Osteoblast (primary cell): ENCODE data around the gene ILDR1. TPM values are rescaled to one million over a fixed set of nuclear protein-coding genes. Genes with fewer than 3 reads are reported as not detected.

Experiments used
- DNase-seq: peaks from one replicate; pipeline ENCODE4 v3.0.0; 2011; ENCODE audit warnings: low spot score, mixed read lengths; ENCODE audit not compliant: insufficient read length; ENCODE audit errors: missing footprints
- H2AFZ ChIP-seq: 2 replicates; pipeline ENCODE4 v1.6.0; 2011; ENCODE audit warnings: mild to moderate bottlenecking, low read length
- H3K27ac ChIP-seq: 2 replicates; pipeline ENCODE4 v1.5.1; 2011; ENCODE audit warnings: mild to moderate bottlenecking, low read depth, low read length, moderate library complexity
- H3K27me3 ChIP-seq: 2 replicates; pipeline ENCODE4 v1.6.0; 2012; ENCODE audit warnings: mild to moderate bottlenecking, control low read depth, inconsistent platforms, low read length, moderate library complexity; ENCODE audit not compliant: insufficient read depth
- H3K36me3 ChIP-seq: 2 replicates; pipeline ENCODE4 v1.5.1; 2011; ENCODE audit warnings: mild to moderate bottlenecking, low read length, control low read depth, moderate library complexity; ENCODE audit not compliant: insufficient read depth
- H3K4me1 ChIP-seq: 2 replicates; pipeline ENCODE4 v1.5.1; 2011; ENCODE audit warnings: mild to moderate bottlenecking, low read length, control low read depth, moderate library complexity; ENCODE audit not compliant: insufficient read depth
- H3K4me2 ChIP-seq: 2 replicates; pipeline ENCODE4 v1.6.0; 2011; ENCODE audit warnings: mild to moderate bottlenecking, low read length; ENCODE audit not compliant: insufficient read depth
- H3K4me3 ChIP-seq: fragments of 200-600 bp; sonication (generic); 3 replicates; pipeline ENCODE4 v1.5.1; 2012; ENCODE audit warnings: mild to moderate bottlenecking, low read length, inconsistent platforms; ENCODE audit not compliant: insufficient read depth
- H3K79me2 ChIP-seq: 2 replicates; pipeline ENCODE4 v1.6.0; 2012; ENCODE audit warnings: mild to moderate bottlenecking, low read length, control low read depth, inconsistent platforms; ENCODE audit not compliant: insufficient read depth
- H3K9me3 ChIP-seq: 2 replicates; pipeline ENCODE4 v1.5.1; 2011; ENCODE audit warnings: low read depth, low read length, control low read depth
- H4K20me1 ChIP-seq: 2 replicates; pipeline ENCODE4 v1.6.0; 2012; ENCODE audit warnings: mild to moderate bottlenecking, low read length, control low read depth; ENCODE audit not compliant: insufficient read depth
- total RNA-seq: library from RNA; depleted of rRNA; stranded (reverse); fragments of >200 nt; gene quantifications from 2 replicates; pipeline ENCODE4 v1.2.3, GENCODE V29; 2012
- TF ChIP-seq, protein P1 (sequence below): IDR thresholded peaks from 2 replicates; pipeline ENCODE4 v1.5.1; 2011; ENCODE audit warnings: mild to moderate bottlenecking, low read depth, low read length, moderate library complexity; ENCODE audit errors: extremely low read depth

ILDR1 gene
- total RNA-seq, 1 donor = not detected

DNA sequence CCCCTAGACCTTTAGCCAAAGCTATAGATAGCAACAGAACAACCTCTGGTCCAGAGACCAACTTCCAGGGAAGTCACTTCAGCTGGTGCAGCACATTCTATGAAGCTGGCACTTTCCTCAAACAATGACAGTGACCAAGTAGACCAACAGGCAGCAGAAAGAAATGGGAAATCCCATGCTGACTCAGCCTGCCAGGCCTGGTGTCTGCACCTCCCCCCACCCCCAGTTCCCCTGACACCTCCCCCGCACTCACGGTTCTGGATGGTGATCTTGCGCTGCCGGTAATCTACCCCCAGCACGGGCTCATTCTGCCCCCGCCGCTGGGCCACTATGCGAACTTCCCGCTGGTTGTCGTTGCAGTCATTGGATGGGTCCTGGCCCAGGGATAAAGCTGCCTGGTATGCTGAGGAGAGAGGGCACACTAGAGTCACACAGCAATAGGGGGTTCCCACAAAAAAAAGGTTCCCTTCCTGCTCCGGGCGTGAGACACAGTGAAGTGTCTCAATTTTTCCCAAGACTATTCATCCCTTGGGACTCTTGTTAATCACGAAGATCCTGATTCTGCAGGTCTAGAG lies 17.0 kb downstream of the ILDR1 start:
- no peak overlapping the region for H3K4me2 ChIP-seq

DNA sequence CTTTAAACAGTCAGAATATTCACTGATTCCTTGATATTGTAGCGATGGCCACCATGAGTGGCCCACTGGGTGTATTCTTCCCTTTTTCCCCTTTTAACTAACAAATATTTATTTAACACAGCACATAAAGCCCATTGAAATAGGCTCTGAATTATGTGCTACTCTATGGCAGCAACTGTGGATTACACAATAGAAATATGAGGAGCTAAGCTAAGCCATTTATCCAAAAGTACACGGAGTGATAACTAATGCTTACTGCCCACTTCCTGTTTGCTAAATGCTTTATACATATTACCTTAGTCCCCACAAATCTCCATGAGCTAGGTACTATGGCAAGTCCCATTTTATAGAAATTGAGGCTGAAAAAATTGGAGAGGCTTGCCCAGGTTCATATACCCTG lies 17.9 kb downstream of the ILDR1 start:
- no peaks in the 10 kb centered on the region for H3K79me2 ChIP-seq
- H3K36me3 ChIP-seq = no peaks in the 10 kb centered on the region
- no peaks in the 10 kb centered on the region for H4K20me1 ChIP-seq
- H2AFZ ChIP-seq = no peak overlapping the region
- H3K27me3 ChIP-seq = no peaks in the 10 kb centered on the region
- DNase-seq = no peak
- H3K27ac ChIP-seq = no peak overlapping the region
- H3K4me2 ChIP-seq = no peak overlapping the region
- H3K4me3 ChIP-seq = no peak overlapping the region
- no peaks in the 10 kb centered on the region for H3K9me3 ChIP-seq
- TF ChIP-seq, protein P1, sequence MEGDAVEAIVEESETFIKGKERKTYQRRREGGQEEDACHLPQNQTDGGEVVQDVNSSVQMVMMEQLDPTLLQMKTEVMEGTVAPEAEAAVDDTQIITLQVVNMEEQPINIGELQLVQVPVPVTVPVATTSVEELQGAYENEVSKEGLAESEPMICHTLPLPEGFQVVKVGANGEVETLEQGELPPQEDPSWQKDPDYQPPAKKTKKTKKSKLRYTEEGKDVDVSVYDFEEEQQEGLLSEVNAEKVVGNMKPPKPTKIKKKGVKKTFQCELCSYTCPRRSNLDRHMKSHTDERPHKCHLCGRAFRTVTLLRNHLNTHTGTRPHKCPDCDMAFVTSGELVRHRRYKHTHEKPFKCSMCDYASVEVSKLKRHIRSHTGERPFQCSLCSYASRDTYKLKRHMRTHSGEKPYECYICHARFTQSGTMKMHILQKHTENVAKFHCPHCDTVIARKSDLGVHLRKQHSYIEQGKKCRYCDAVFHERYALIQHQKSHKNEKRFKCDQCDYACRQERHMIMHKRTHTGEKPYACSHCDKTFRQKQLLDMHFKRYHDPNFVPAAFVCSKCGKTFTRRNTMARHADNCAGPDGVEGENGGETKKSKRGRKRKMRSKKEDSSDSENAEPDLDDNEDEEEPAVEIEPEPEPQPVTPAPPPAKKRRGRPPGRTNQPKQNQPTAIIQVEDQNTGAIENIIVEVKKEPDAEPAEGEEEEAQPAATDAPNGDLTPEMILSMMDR = no peak
- H3K4me1 ChIP-seq = no peaks in the 10 kb centered on the region

More for the DNA sequence above, 17.0 kb downstream of the ILDR1 start:
- Histone ChIP-seq H3K79me2 (no peaks in the 10 kb centered on the region), H3K36me3 (no peaks in the 10 kb centered on the region), H3K9me3 (no peaks in the 10 kb centered on the region), H2AFZ (no peak overlapping the region), H3K4me1 (no peaks in the 10 kb centered on the region), H3K27me3 (no peaks in the 10 kb centered on the region), H3K27ac (no peak overlapping the region), H4K20me1 (no peaks in the 10 kb centered on the region), H3K4me3 (no peak overlapping the region)
- TF ChIP-seq, protein P1 = no peak
- DNase-seq = no peak

DNA sequence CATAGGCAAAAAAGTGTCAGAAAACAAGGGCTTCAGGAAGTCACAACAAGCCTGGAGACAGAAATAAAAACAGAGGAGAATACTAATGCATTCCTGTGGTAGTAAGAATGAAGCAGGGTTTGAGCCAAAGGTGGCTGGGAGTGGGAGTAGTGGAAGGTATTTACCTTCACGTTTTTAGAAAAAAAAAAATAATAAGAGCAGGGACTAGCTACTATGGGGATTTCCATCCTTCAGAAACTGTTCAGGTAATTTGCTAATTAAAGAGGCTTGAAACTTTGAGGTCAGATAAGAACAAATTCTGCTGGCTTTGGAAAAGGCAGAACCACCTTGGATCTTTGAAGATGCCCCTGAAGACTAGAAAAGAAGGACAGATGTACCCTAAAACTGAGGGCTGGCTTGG lies 18.4 kb downstream of the ILDR1 start:
- DNase-seq = no peak
- H3K27ac ChIP-seq = no peak overlapping the region
- H3K4me3 ChIP-seq = no peak overlapping the region
- no peaks in the 10 kb centered on the region for H4K20me1 ChIP-seq
- no peak overlapping the region for H2AFZ ChIP-seq
- H3K79me2 ChIP-seq = no peaks in the 10 kb centered on the region
- no peaks in the 10 kb centered on the region for H3K9me3 ChIP-seq
- no peaks in the 10 kb centered on the region for H3K36me3 ChIP-seq
- TF ChIP-seq, protein P1 = no peak
- H3K27me3 ChIP-seq = no peaks in the 10 kb centered on the region
- H3K4me1 ChIP-seq = no peaks in the 10 kb centered on the region
- no peak overlapping the region for H3K4me2 ChIP-seq

DNA sequence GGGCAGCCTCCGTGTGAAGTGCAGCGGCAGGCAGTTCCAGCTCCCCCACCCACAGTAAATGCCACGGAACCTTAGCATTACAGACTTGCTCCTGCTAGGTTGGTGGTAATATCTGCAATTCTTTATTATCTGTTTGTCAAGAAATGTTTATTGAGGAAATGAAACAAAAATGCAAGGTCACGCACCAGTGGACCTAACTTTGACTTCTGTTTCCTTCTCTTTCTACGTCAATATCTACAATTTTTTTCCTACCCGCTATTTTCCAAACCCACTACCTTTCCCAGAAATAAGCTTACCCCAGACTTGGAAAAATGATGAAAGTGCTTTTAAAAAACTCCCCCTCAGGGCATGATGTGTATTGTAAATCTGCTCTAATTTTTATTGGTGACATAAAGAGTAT lies 18.9 kb downstream of the ILDR1 start:
- Histone ChIP-seq H3K4me3 (no peak overlapping the region), H3K4me2 (no peak overlapping the region), H4K20me1 (no peaks in the 10 kb centered on the region), H3K27ac (no peak overlapping the region), H3K4me1 (peaks cover 5% of the 10 kb centered on the region), H2AFZ (no peak overlapping the region), H3K27me3 (no peaks in the 10 kb centered on the region), H3K79me2 (no peaks in the 10 kb centered on the region), H3K36me3 (no peaks in the 10 kb centered on the region), H3K9me3 (no peaks in the 10 kb centered on the region)
- TF ChIP-seq, protein P1 = no peak
- DNase-seq = no peak
